Right cardiac atrium (tissue), 5 donors: ENCODE results near the gene CRIM1. TPM values are rescaled to one million over a fixed set of nuclear protein-coding genes. Genes with fewer than 3 reads are reported as not detected.
A peak's percentile ranks its signal among the peaks of the same experiment; 100 is the strongest.

ENCODE experiments used
- ATAC-seq, 2 donors: fragments of 200-7000 bp; cut with Tn5 transposase; one replicate each; pipeline versions ENCODE4 v1.8.0 to v1.9.1; 2020; ENCODE audit warnings: moderate library complexity in 2 of 2, mild to moderate bottlenecking in 1 of 2
- DNase-seq, 3 donors: peaks; one replicate each; pipeline ENCODE4 v3.0.0-alpha.2; 2020
- H3K27ac ChIP-seq: one replicate; pipeline ENCODE4 v1.5.1; 2013; ENCODE audit warnings: mild to moderate bottlenecking, low read length, control low read depth, moderate library complexity
- H3K27me3 ChIP-seq: one replicate; pipeline ENCODE4 v1.6.1; 2013; ENCODE audit not compliant: control insufficient read depth, insufficient read depth
- H3K4me1 ChIP-seq: one replicate; pipeline ENCODE4 v1.6.1; 2013; ENCODE audit warnings: low read length; ENCODE audit not compliant: control insufficient read depth, insufficient read depth
- H3K4me3 ChIP-seq: one replicate; pipeline ENCODE4 v1.5.1; 2013; ENCODE audit warnings: low read length, control low read depth
- H3K9me3 ChIP-seq: one replicate; pipeline ENCODE4 v1.6.1; 2013; ENCODE audit warnings: low read length; ENCODE audit not compliant: control insufficient read depth
- WGBS: extraction: QIAGEN DNeasy Blood & Tissue Kit; methylation state at CpG from one replicate; pipeline ENCODE4 v1.1.7; 2013; 5-methylcytosine and 5-hydroxymethylcytosine counted together
- intact Hi-C, 4 donors: fragments of 100-400 bp; cut with DNase I; formaldehyde crosslinking; loops; one replicate each; pipeline versions ENCODE4 v1.11.0 to v1.14.0; 2022 to 2023
- polyA plus RNA-seq: library from polyadenylated mRNA; stranded (reverse); fragments of 200-250 nt; gene quantifications from one replicate; pipeline ENCODE4 v1.2.3, GENCODE V29; 2013
- total RNA-seq, 4 donors: library from RNA; stranded (reverse); fragmentation: NEBNext Ultra II Directional; extraction: Animal tissue kit (Norgen Biotek cat#: 25700); gene quantifications; one replicate each; pipeline ENCODE4 v1.2.1, GENCODE V29; 2021
- donor health status: healthy with polysubstance abuse.
- donor health status: DM: no; HTN: yes; CAD: no.
- donor health status: DM: no; HTN: no; CAD: no.
- donor health status: DM: no; HTN: yes; CAD: no; lungs with severe emphysema.
- donor health status: DM: yes; HTN: yes; CAD: no.

Gene CRIM1
- total and polyA plus RNA-seq, 5 donors: 10.5 to 34.0 (median 27.7) TPM

- no peaks in the 10 kb centered on the region for H3K27me3 ChIP-seq
- no peak for DNase-seq
- H3K9me3 ChIP-seq: no peaks in the 10 kb centered on the region
- no peak overlapping the region for H3K4me3 ChIP-seq
- no peak overlapping the region for H3K27ac ChIP-seq
- intact Hi-C loops: no loop called here
- no peak for ATAC-seq
- peaks cover 8% of the 10 kb centered on the region for H3K4me1 ChIP-seq
- 84% methylated on average over 3 of the region's 3 CpGs for WGBS
Measured at GRCh38 chr2:36385603-36386002, 30.0 kb downstream of the CRIM1 start.

GRCh38 chr2:36387258-36387916, 31.8 kb downstream of the CRIM1 start:
- ATAC-seq: no peak
- no peak overlapping the region for H3K27ac ChIP-seq
- 76% methylated on average over 2 of the region's 2 CpGs for WGBS

GRCh38 chr2:36388472-36388871, 32.9 kb downstream of the CRIM1 start:
- H3K27me3 ChIP-seq: no peaks in the 10 kb centered on the region
- WGBS: 86% methylated on average over 3 of the region's 3 CpGs
- H3K4me3 ChIP-seq: no peak overlapping the region
- ATAC-seq: no peak
- no peaks in the 10 kb centered on the region for H3K9me3 ChIP-seq
- H3K27ac ChIP-seq: no peak overlapping the region
- DNase-seq: no peak
- peaks cover 8% of the 10 kb centered on the region for H3K4me1 ChIP-seq
- intact Hi-C loops: no loop called here

More at GRCh38 chr2:36387258-36387916, 31.8 kb downstream of the CRIM1 start:
- Histone ChIP-seq H3K4me3 (no peak overlapping the region), H3K4me1 (peaks cover 8% of the 10 kb centered on the region), H3K27me3 (no peaks in the 10 kb centered on the region), H3K9me3 (no peaks in the 10 kb centered on the region)
- DNase-seq: no peak
- intact Hi-C loops: no loop called here

GRCh38 chr2:36389091-36389564, 33.5 kb downstream of the CRIM1 start:
- intact Hi-C loops: no loop called here
- Histone ChIP-seq H3K27ac (peak overlapping the region; percentile 67), H3K4me3 (no peak overlapping the region), H3K4me1 (peaks cover 8% of the 10 kb centered on the region), H3K9me3 (no peaks in the 10 kb centered on the region), H3K27me3 (no peaks in the 10 kb centered on the region)
- WGBS: 25% methylated on average over 5 of the region's 5 CpGs
- ATAC-seq (peak; percentile 70 to 86), DNase-seq (no peak)

- Histone ChIP-seq H3K4me3 (no peak overlapping the region), H3K4me1 (peaks cover 8% of the 10 kb centered on the region), H3K27ac (no peak overlapping the region), H3K9me3 (no peaks in the 10 kb centered on the region), H3K27me3 (no peaks in the 10 kb centered on the region)
- ATAC-seq (no peak), DNase-seq (no peak)
- 80% methylated on average over 3 of the region's 3 CpGs for WGBS
- intact Hi-C loops: no loop called here
Measured at GRCh38 chr2:36389577-36389976, 34.0 kb downstream of the CRIM1 start.

GRCh38 chr2:36392571-36393255, 37.1 kb downstream of the CRIM1 start:
- no peak for ATAC-seq
- intact Hi-C loops: no loop called here
- Histone ChIP-seq H3K4me3 (no peak overlapping the region), H3K27ac (no peak overlapping the region), H3K27me3 (no peaks in the 10 kb centered on the region), H3K9me3 (no peaks in the 10 kb centered on the region), H3K4me1 (peaks cover 5% of the 10 kb centered on the region)
- DNase-seq: no peak
- WGBS: 75% methylated on average over 5 of the region's 5 CpGs

GRCh38 chr2:36393738-36394256, 38.2 kb downstream of the CRIM1 start:
- ATAC-seq: peak in 1 of 2 donors; percentile 40
- peaks cover 2% of the 10 kb centered on the region for H3K4me1 ChIP-seq

GRCh38 chr2:36394804-36395203, 39.2 kb downstream of the CRIM1 start:
- DNase-seq (no peak), ATAC-seq (no peak)
- 87% methylated on average over 6 of the region's 6 CpGs for WGBS
- Histone ChIP-seq H3K4me3 (no peak overlapping the region), H3K9me3 (no peaks in the 10 kb centered on the region), H3K4me1 (no peaks in the 10 kb centered on the region), H3K27me3 (no peaks in the 10 kb centered on the region), H3K27ac (no peak overlapping the region)
- intact Hi-C loops: no loop called here

More at GRCh38 chr2:36393738-36394256, 38.2 kb downstream of the CRIM1 start:
- intact Hi-C loops: no loop called here
- no peaks in the 10 kb centered on the region for H3K9me3 ChIP-seq
- H3K4me3 ChIP-seq: no peak overlapping the region
- DNase-seq: no peak
- no peak overlapping the region for H3K27ac ChIP-seq
- WGBS: 80% methylated on average over 4 of the region's 4 CpGs
- no peaks in the 10 kb centered on the region for H3K27me3 ChIP-seq

- Histone ChIP-seq H3K27me3 (no peaks in the 10 kb centered on the region), H3K4me1 (no peaks in the 10 kb centered on the region), H3K4me3 (no peak overlapping the region), H3K9me3 (no peaks in the 10 kb centered on the region), H3K27ac (no peak overlapping the region)
- ATAC-seq (no peak), DNase-seq (no peak)
- intact Hi-C loops: no loop called here
- 92% methylated on average over 4 of the region's 4 CpGs for WGBS
Measured at GRCh38 chr2:36395866-36396265, 40.3 kb downstream of the CRIM1 start.

GRCh38 chr2:36396878-36397539, 41.4 kb downstream of the CRIM1 start:
- WGBS: 95% methylated on average over 9 of the region's 9 CpGs
- Histone ChIP-seq H3K27ac (no peak overlapping the region), H3K4me1 (no peaks in the 10 kb centered on the region), H3K9me3 (no peaks in the 10 kb centered on the region), H3K4me3 (no peak overlapping the region), H3K27me3 (no peaks in the 10 kb centered on the region)
- intact Hi-C loops: no loop called here
- ATAC-seq (no peak), DNase-seq (no peak)
